GM12875 (cell line): ENCODE results near the gene OR9I1.

Experiments used
- H3K4me3 ChIP-seq: one replicate; pipeline ENCODE4 v1.5.1; 2011; ENCODE audit warnings: low read depth, low read length, control low read depth
- TF ChIP-seq, protein P1 (sequence below): IDR thresholded peaks from 2 replicates; pipeline ENCODE4 v1.5.1; 2011; ENCODE audit warnings: low read depth, mild to moderate bottlenecking, control low read depth, inconsistent platforms, low read length, moderate library complexity, borderline replicate concordance; ENCODE audit not compliant: insufficient read depth

Gene OR9I1

DNA sequence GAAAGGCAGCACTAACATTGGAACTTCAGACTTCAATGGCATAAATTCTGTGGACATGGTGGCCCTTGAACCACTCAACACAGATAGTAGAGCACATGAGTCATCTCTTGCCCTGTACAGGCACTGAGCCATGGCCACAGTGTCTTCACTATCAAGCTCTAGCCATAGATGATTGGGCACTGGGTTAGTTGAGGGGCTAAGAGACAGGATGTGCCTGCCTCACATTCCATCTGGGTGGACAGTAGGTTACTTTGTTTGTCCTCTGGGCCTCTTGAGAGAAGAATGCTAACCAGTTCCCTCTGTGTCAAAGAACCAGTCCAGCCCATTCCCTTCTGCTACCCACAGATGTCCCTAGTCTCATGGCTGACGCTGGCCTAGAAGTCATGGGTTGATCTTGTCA lies 54.7 kb downstream of the OR9I1 start:
- no peak overlapping the region for H3K4me3 ChIP-seq
- TF ChIP-seq, protein P1, sequence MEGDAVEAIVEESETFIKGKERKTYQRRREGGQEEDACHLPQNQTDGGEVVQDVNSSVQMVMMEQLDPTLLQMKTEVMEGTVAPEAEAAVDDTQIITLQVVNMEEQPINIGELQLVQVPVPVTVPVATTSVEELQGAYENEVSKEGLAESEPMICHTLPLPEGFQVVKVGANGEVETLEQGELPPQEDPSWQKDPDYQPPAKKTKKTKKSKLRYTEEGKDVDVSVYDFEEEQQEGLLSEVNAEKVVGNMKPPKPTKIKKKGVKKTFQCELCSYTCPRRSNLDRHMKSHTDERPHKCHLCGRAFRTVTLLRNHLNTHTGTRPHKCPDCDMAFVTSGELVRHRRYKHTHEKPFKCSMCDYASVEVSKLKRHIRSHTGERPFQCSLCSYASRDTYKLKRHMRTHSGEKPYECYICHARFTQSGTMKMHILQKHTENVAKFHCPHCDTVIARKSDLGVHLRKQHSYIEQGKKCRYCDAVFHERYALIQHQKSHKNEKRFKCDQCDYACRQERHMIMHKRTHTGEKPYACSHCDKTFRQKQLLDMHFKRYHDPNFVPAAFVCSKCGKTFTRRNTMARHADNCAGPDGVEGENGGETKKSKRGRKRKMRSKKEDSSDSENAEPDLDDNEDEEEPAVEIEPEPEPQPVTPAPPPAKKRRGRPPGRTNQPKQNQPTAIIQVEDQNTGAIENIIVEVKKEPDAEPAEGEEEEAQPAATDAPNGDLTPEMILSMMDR: no peak

- TF ChIP-seq, protein P1: no peak
- H3K4me3 ChIP-seq: no peak overlapping the region
Observed at GRCh38 chr11:58068655-58069054, 56.7 kb downstream of the OR9I1 start.

- no peak overlapping the region for H3K4me3 ChIP-seq
- TF ChIP-seq, protein P1: no peak
Observed at GRCh38 chr11:58067685-58068084, 57.6 kb downstream of the OR9I1 start.
